Measurements from ENCODE around the gene MPPE1.

DNA sequence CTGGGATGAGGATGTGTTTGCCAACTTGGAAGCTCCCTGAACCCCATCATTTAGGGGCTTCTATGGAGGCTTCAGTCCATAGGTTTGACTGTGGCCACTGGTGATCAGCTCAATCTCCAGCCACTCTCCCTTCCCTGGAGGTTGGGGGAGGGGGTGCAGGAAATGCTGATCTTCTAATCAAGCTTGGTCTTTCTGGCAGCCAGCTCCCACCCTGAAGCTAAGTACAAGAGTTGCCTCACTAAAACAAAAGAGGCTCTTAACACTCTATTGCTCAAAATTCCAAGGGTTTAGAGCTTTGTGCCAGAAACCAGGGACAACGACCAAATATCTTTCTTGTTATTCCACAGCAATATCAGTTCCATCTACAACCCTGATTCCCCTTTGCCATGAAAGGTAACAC lies 19.4 kb upstream of the MPPE1 start:
- no peak for TF ChIP-seq POLR2A (IDR thresholded peaks at IDR 0.05)
- TF ChIP-seq, protein P1, sequence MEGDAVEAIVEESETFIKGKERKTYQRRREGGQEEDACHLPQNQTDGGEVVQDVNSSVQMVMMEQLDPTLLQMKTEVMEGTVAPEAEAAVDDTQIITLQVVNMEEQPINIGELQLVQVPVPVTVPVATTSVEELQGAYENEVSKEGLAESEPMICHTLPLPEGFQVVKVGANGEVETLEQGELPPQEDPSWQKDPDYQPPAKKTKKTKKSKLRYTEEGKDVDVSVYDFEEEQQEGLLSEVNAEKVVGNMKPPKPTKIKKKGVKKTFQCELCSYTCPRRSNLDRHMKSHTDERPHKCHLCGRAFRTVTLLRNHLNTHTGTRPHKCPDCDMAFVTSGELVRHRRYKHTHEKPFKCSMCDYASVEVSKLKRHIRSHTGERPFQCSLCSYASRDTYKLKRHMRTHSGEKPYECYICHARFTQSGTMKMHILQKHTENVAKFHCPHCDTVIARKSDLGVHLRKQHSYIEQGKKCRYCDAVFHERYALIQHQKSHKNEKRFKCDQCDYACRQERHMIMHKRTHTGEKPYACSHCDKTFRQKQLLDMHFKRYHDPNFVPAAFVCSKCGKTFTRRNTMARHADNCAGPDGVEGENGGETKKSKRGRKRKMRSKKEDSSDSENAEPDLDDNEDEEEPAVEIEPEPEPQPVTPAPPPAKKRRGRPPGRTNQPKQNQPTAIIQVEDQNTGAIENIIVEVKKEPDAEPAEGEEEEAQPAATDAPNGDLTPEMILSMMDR (IDR thresholded peaks at IDR 0.05) = no peak
- no peak for TF ChIP-seq POLR2AphosphoS5 (IDR thresholded peaks at IDR 0.05; ENCODE audit: insufficient read depth in 1 of 2, low read depth in 1 of 2)

Data from vagina (tissue), 2 donors.